NCI-H2107 treated with DMSO at 0.1 percent for 48 hours (cell line): ENCODE results near the gene ABHD16A.

ENCODE experiments used
- DNase-seq: peaks from one replicate; lab custom pipeline; 2025; ENCODE audit not compliant: unreplicated experiment; lab: John Stamatoyannopoulos, UW

ABHD16A gene

DNA sequence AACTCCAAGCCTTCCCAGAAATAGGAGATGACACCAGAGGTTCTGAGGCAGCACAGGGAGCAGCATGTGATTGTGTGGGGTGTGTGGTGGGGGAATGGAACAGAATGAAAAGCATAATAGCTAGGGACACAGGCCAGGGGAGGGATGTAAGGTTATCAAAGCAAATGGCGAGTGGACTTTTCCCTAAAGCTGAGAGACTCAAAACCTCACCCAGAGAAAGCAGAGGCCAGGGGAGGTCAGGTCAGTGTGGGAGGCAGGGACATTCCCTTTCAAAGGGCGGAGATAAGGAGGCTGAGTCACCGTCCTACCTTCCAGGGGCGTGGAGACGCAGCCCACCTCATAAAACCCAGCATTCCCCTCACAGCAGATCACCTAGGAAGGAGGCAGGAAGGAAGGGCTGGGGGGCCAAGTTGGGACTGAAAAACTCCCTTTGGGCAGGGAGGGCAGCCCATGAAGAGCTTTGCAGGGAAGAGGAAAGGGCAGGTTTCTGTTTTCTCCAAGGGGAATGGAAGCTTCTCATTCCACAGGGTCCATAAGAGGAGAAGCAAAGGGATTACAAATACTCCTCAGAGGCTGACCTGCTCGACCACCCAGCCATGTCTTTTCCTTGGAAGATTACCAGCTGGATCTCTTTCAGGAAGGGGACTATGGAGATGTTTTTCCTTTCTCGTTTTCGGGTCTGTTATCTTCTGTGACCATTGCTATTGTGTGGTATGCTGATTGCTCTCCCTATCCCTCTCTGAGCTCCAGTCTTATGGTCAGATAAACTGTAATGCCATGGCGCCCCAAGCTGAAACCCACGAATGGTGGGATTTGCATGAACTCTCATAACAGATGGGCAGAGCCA is 12.7 kb downstream of the ABHD16A start:
- DNase-seq: no peak

DNA sequence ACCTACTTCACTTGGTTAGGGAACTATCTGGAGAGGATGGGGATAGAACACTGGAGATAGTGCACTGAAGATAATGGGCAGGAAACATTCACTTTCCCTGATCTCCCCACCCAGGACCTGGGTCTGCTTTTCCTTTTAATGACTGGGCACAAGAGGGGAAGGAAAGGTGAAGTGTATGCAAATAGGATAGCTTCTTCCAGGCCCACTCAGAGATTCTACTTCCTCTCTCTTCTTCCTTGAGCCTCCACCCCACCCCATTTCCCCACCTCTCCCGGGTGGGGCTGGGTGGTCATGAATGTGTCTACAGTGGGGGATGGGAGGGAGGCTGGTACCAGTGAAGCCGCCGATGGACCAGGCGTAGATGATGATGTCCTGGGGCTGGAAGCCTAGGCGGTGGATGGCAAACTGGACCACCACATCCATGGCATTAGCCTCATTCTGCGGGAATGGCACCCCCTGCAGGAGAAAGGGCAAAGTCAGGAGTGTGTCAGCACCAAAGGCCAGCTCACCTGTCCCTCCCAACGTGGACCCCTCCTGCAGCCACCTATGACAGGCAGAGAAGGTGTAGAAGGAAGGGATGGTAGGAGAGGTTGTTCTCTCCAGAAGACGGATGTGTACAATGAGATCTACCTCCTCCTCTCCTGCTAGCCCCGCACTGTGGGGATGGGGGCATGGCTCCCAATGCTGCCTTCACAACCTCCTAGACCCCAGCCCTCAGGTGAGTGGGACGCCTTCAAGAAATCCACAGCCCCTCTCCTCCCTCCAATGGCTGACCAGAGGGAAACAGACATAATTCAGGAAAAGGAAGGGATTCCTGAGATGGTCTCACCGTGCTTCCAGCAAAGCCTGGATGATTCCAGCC is 13.6 kb downstream of the ABHD16A start:
- DNase-seq: no peak

DNA sequence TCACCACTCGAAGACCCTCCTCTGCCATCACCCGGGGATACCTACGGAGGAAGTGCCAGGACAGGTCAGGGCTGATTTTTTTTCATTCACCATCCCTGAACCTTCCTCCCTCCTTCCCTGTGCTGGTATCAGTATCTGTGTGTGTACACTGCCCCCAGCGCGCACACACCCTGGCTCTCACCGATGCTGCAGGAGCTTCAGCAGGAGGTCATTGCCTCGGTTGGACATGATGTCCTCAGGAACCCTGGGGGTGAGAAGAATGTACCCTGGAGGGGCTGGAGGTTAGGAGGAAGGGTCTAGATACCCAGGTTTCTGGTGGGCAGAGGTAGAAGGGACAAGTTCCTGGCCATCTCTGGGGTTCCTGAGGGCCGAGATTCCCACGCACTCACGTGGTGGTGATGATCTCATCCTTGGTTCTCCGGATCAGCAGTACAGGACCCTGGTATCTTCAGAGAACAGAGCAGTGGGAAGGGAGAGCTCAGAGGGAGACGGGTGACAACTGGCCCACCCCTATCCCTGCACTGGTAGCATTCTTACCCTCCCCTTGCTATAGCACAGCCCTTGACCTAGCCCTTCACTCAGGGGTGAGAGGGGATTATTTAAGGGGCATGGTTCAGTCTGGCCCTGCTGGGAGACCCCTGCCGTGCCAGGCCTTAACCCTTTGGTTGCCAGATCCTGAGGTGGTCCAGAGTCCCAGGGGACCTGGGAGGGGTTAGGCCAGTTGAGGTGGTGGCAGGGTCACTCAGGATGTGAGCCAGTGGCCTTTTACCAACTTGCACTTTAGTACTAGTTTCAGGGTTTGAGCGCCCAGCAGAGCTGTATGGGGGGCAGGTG is 15.0 kb downstream of the ABHD16A start:
- DNase-seq: no peak

DNA sequence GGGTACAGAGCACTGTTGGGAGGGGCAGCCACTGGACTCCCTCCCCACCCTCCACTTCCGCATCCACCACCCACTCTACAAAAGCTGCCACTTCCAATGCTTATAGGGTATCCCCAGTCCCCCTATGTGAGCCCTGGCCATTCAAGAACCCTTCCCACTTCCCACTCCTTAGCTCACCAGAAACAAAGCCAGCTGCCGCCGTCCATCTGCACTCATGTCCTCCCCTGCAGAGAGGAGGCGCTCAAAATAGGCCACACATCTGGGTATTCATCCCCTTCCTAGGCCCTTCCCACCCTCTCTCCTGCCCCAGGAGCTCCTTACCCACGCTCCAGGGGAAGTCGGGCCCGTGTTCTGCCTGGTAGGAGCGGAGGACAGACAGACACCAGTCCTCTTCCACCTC is 15.8 kb downstream of the ABHD16A start:
- no peak for DNase-seq

DNA sequence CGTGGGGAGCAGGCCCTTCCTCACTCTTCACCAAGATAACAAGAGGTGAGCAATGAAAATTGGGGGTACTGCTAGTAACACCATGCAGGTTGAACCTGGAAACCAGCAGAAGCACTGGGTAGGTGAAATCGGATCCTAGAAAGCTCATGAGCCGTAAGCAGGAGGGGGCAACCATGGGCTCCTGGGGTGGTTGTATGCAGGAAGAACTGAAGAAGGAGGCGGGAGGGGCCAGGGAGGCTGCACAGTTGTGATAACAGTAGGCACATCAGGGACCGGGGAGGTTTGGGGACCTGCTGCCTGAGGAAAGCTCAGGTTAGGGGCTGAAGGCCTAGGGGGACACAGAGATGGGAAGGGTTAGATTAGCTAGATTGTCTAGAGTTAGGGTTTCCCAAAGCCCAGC is 16.6 kb downstream of the ABHD16A start:
- DNase-seq: no peak

GRCh38 chr6:31683591-31683990 is 19.5 kb downstream of the ABHD16A start:
- no peak for DNase-seq

DNA sequence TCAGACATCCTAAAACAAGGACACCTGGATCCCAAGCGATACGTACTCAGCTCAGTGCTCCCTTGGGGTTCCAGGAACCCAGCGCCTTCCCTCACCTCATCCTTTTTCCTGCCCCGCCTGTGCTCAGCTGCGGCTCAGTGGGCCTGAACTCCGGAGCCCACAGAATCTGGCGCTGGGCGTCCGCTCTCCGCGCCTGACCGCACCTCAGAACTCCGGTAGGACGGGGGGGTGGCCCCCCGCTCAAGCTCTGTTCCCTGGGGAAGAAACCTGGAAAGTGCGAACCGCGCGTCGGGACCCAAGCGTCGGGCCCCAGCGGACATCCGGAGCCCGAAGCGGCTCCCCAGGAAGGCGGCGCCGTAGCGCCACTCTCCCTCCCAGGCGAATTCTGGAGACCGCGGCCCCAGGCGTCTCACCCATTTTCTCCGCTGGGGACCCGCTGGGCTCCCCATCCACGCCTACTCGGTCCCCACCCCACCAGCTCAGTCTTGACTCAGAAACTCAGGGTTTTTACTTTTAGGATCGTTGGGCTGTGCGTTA is 21.9 kb downstream of the ABHD16A start:
- DNase-seq: peak; percentile 21

- peak; percentile 46 for DNase-seq
Measured at GRCh38 chr6:31680226-31681134, 22.6 kb downstream of the ABHD16A start, which contains the start of gene LY6G5C. LY6G5C (minus strand) TSS chr6:31681067; CDS start chr6:31680373, 694 bp downstream.

GRCh38 chr6:31677955-31678354 is 25.2 kb downstream of the ABHD16A start:
- DNase-seq: no peak

DNA sequence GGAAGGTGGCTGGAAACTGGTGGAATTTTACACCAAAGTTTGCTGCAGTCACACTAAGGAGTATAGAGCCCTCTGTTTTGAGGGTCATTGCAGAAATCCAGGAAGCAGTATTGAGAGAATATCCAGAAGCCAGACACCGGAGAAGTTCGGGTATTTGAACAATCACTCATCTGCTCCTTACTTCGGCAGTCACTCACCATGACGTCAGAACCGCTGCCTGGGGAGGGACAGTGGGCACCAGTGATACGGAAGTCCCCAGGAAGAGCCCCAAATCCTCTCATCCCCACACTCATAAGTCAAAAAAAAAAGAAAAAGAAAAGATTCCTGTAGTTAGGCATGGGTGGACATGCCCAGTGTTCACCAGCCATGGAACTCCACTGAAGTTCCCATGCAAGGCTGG is 26.2 kb downstream of the ABHD16A start:
- DNase-seq: no peak

GRCh38 chr6:31676322-31676903 is 26.7 kb downstream of the ABHD16A start:
- DNase-seq: no peak

GRCh38 chr6:31669676-31670075 is 33.4 kb downstream of the ABHD16A start, which contains the start of gene LY6G5B:
LY6G5B (plus strand) TSS chr6:31669976; CDS start chr6:31670951, 975 bp downstream.
- DNase-seq: no peak

- DNase-seq: no peak
Measured at GRCh38 chr6:31666337-31666965, 36.7 kb downstream of the ABHD16A start.

- peak; percentile 94 for DNase-seq
Measured at GRCh38 chr6:31665501-31666336, 37.4 kb downstream of the ABHD16A start, which contains the start of gene CSNK2B. CSNK2B (plus strand) TSS chr6:31666080; CDS start chr6:31666832, 752 bp downstream.

DNA sequence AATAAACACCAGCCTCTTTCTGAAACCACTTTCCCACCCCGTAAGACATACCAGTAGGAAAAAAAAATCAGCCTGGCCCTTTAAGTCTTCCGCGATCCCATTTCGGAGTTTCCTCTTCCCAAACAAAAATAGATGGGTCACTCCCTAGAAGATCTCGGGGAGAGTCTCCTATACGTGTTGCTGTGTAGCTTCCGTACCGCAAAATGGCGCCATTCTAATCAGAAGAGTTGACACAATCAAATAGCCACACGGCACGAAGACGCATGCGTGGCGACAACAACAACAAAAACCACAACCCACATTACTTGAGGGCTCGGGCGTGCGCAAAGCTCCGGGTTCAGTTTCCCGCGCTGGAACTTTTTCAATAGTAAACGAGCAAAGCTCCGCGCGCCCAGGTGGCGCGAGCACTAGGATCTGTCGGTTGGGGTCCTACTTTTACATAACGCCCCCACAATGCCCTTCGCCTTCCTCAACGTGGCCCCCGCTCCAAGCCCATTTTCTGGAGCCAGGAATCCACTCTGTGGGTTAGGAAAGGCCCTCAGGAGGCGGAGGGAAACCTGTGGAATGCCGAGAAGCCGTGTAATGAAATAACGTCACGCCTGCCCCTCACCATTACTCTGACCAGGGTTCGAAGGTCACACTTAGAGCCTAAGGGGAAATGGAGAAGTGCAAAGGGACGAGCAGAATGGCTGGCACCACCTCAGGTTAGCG is 38.2 kb downstream of the ABHD16A start, which contains the start of gene GPANK1:
GPANK1 (minus strand) TSS at position 208 of the 711 bp plus-strand sequence. CDS start 519 bp downstream, outside the sequence.
- DNase-seq: peak; percentile 72

- DNase-seq: no peak
Measured at GRCh38 chr6:31663961-31664789, 38.9 kb downstream of the ABHD16A start.
